Cardiac fibroblast (primary cell): ENCODE results near the gene ARHGAP26.

Experiments
- DNase-seq, 2 donors: peaks; one replicate each; pipeline versions ENCODE4 v3.0.0 to v3.0.0-alpha.2; 2010; ENCODE audit warnings: low read depth in 2 of 2
- H3K4me3 ChIP-seq, 2 donors: replicated peaks in 1 of 2; 1 replicate in 1 of 2; 2 replicates in 1 of 2; pipeline ENCODE4 v1.5.1; 2011; ENCODE audit warnings: low read depth in 2 of 2, low read length in 2 of 2, mild to moderate bottlenecking in 2 of 2, moderate library complexity in 1 of 2
- CTCF ChIP-seq: IDR thresholded peaks from one replicate; pipeline ENCODE4 v1.5.1; 2011; ENCODE audit warnings: low read depth, mild to moderate bottlenecking, low read length, inconsistent platforms

The ARHGAP26 gene

GRCh38 chr5:142753116-142753631 is 17.0 kb upstream of the ARHGAP26 start:
- no peak overlapping the region for H3K4me3 ChIP-seq
- no peak for TF ChIP-seq CTCF
- peak; percentile 52 to 67 for DNase-seq

- no peak for TF ChIP-seq CTCF
- H3K4me3 ChIP-seq = no peak overlapping the region
- no peak for DNase-seq
Measured at GRCh38 chr5:142754031-142754430, 16.1 kb upstream of the ARHGAP26 start.

GRCh38 chr5:142756576-142756975 is 13.6 kb upstream of the ARHGAP26 start:
- TF ChIP-seq CTCF = no peak
- no peak overlapping the region for H3K4me3 ChIP-seq
- no peak for DNase-seq

- no peak for DNase-seq
- no peak for TF ChIP-seq CTCF
- no peak overlapping the region for H3K4me3 ChIP-seq
Measured at GRCh38 chr5:142757564-142757963, 12.6 kb upstream of the ARHGAP26 start.

GRCh38 chr5:142758062-142758795 is 11.9 kb upstream of the ARHGAP26 start:
- no peak overlapping the region for H3K4me3 ChIP-seq
- TF ChIP-seq CTCF = no peak
- DNase-seq = no peak

GRCh38 chr5:142758796-142759145 is 11.4 kb upstream of the ARHGAP26 start:
- no peak for TF ChIP-seq CTCF
- no peak for DNase-seq
- no peak overlapping the region for H3K4me3 ChIP-seq

- no peak overlapping the region for H3K4me3 ChIP-seq
- no peak for DNase-seq
- TF ChIP-seq CTCF = no peak
Measured at GRCh38 chr5:142763701-142764100, 6.5 kb upstream of the ARHGAP26 start.
